ENCODE measurements around the gene ADAMTSL1.

- TF ChIP-seq CTCF (IDR thresholded peaks at IDR 0.05; ENCODE audit: insufficient read depth, low read length, poor library complexity, severe bottlenecking) (no peak), EZH2phosphoT487 (conservative IDR thresholded peaks at IDR 0.05; ENCODE audit: low read length) (no peak)
These were observed 254.7 kb downstream of the ADAMTSL1 start for GRCh38 chr9:18728642-18729041.

Data from SU-DHL-6 (cell line).